ENCODE results near the gene LMBR1L. TPM values are rescaled to one million over a fixed set of nuclear protein-coding genes. Genes with fewer than 3 reads are reported as not detected.
"Not testable (repeated sequence)": the region's sequence is repeated elsewhere in the genome, so short reads cannot be mapped to it uniquely, and the experiment has no call there.

LMBR1L gene
- total RNA-seq, 1 experiment from 2014 or later, result 27.8 TPM

- Mint-ChIP-seq H3K4me3 (ENCODE audit: unreplicated experiment) (no peak overlapping the region), H3K27ac (ENCODE audit: low read depth, unreplicated experiment) (no peak overlapping the region), H3K9me3 (ENCODE audit: unreplicated experiment) (no peaks in the 10 kb centered on the region), H3K4me1 (ENCODE audit: insufficient read depth, unreplicated experiment) (peaks cover 5% of the 10 kb centered on the region), H3K36me3 (ENCODE audit: insufficient read depth, unreplicated experiment) (no peaks in the 10 kb centered on the region), H3K27me3 (ENCODE audit: insufficient read depth, unreplicated experiment) (no peaks in the 10 kb centered on the region)
- POLR2A ChIA-PET, result interaction anchor here (1.7 kb wide), 1 partner anchor 27 kb away, joined by 3 read pairs; no protein-coding TSS in a partner anchor
- CTCF ChIA-PET, result interaction anchor here (1.2 kb wide), 1 partner anchor 75 kb away, joined by 3 read pairs; no protein-coding TSS in a partner anchor
- no TSS peak for BruUV-seq (replicated peaks)
- intact Hi-C loops (cut with micrococcal nuclease), result no loop called here
- no peak for TF ChIP-seq CTCF (IDR thresholded peaks at IDR 0.05; ENCODE audit: unreplicated experiment)
- no peak for DNase-seq (ENCODE audit: unreplicated experiment)
Observed at GRCh38 chr12:49137476-49137875, 26.8 kb upstream of the LMBR1L start.

DNA sequence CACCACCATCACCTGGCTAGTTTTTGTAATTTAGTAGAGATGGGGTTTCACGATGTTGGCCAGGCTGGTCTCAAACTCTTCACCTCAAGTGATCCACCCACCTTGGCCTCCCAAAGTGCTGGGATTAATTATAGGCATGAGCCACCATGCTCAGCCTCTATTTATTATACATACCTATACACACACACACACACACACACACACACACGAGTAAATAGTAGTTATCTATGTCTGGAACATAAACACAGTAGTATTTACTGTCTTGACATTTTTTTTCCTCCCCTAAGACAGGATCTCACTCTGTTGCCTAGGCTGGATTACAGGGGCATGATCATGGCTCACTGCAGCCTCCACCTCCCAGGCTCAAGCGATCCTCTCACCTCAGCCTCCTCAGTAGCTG, 26.4 kb upstream of the LMBR1L start:
- H3K36me3 Mint-ChIP-seq (ENCODE audit: insufficient read depth, unreplicated experiment); DNase-seq (ENCODE audit: unreplicated experiment); H3K9me3 Mint-ChIP-seq (ENCODE audit: unreplicated experiment); H3K4me3 Mint-ChIP-seq (ENCODE audit: unreplicated experiment); intact Hi-C loops (cut with micrococcal nuclease); H3K27me3 Mint-ChIP-seq (ENCODE audit: insufficient read depth, unreplicated experiment); H3K4me1 Mint-ChIP-seq (ENCODE audit: insufficient read depth, unreplicated experiment); H3K27ac Mint-ChIP-seq (ENCODE audit: low read depth, unreplicated experiment); BruUV-seq (replicated peaks): not testable (repeated sequence)
- ChIA-PET CTCF (interaction anchor here (1.2 kb wide), 1 partner anchor 74 kb away, joined by 3 read pairs; no protein-coding TSS in a partner anchor), POLR2A (interaction anchor here (1.7 kb wide), 1 partner anchor 27 kb away, joined by 3 read pairs; no protein-coding TSS in a partner anchor)

GRCh38 chr12:49133590-49133989, 22.9 kb upstream of the LMBR1L start:
- TF ChIP-seq CTCF (IDR thresholded peaks at IDR 0.05; ENCODE audit: unreplicated experiment), result no peak
- H3K27ac Mint-ChIP-seq (ENCODE audit: low read depth, unreplicated experiment), result peak overlapping the region; percentile 96

GRCh38 chr12:49133014-49133413, 22.4 kb upstream of the LMBR1L start:
- no peaks in the 10 kb centered on the region for H3K27me3 Mint-ChIP-seq (ENCODE audit: insufficient read depth, unreplicated experiment)

More at GRCh38 chr12:49133590-49133989, 22.9 kb upstream of the LMBR1L start:
- no peaks in the 10 kb centered on the region for H3K27me3 Mint-ChIP-seq (ENCODE audit: insufficient read depth, unreplicated experiment)
- H3K9me3 Mint-ChIP-seq (ENCODE audit: unreplicated experiment), result no peaks in the 10 kb centered on the region
- peaks cover 26% of the 10 kb centered on the region for H3K36me3 Mint-ChIP-seq (ENCODE audit: insufficient read depth, unreplicated experiment)
- H3K4me1 Mint-ChIP-seq (ENCODE audit: insufficient read depth, unreplicated experiment), result peaks cover 4% of the 10 kb centered on the region
- DNase-seq (ENCODE audit: unreplicated experiment), result no peak
- ChIA-PET CTCF (interaction anchor here (0.7 to 2.2 kb wide), 3 partner anchors 45 to 130 kb away, joined by 3 to 17 read pairs (median 4); no protein-coding TSS in a partner anchor), POLR2A (interaction anchor here (0.6 to 4.9 kb wide), 12 partner anchors 9 to 233 kb away, joined by 3 to 182 read pairs (median 23); partner anchors contain the start of genes KMT2D, LMBR1L, SPATS2 and TUBA1A)
- H3K4me3 Mint-ChIP-seq (ENCODE audit: unreplicated experiment), result peak overlapping the region; percentile 94
- intact Hi-C loops (cut with micrococcal nuclease), result no loop called here
- no TSS peak for BruUV-seq (replicated peaks)

More at GRCh38 chr12:49133014-49133413, 22.4 kb upstream of the LMBR1L start:
- BruUV-seq (replicated peaks), result no TSS peak
- Mint-ChIP-seq H3K4me3 (ENCODE audit: unreplicated experiment) (peak overlapping the region; percentile 94), H3K4me1 (ENCODE audit: insufficient read depth, unreplicated experiment) (no peaks in the 10 kb centered on the region), H3K36me3 (ENCODE audit: insufficient read depth, unreplicated experiment) (peaks cover 31% of the 10 kb centered on the region), H3K9me3 (ENCODE audit: unreplicated experiment) (no peaks in the 10 kb centered on the region), H3K27ac (ENCODE audit: low read depth, unreplicated experiment) (peak overlapping the region; percentile 96)
- TF ChIP-seq CTCF (IDR thresholded peaks at IDR 0.05; ENCODE audit: unreplicated experiment), result no peak
- intact Hi-C loops (cut with micrococcal nuclease), result no loop called here
- peak; percentile 17 for DNase-seq (ENCODE audit: unreplicated experiment)
- ChIA-PET CTCF (interaction anchor here (0.6 to 2.2 kb wide), 5 partner anchors 13 to 130 kb away, joined by 3 to 17 read pairs (median 4); partner anchors contain the start of gene TUBA1A), POLR2A (interaction anchor here (0.5 to 4.9 kb wide), 20 partner anchors 10 to 485 kb away, joined by 3 to 182 read pairs (median 12); partner anchors contain the start of genes ARF3, DDX23, KMT2D and LMBR1L)
